GM19467 (cell line): ENCODE data around the gene UMOD.

Experiments used
- ATAC-seq: cut with Tn5 transposase; IDR thresholded peaks from one replicate; pipeline ENCODE4 v1.9.1; 2021; ENCODE audit warnings: mild to moderate bottlenecking, moderate library complexity; ENCODE audit not compliant: unreplicated experiment

Gene UMOD

DNA sequence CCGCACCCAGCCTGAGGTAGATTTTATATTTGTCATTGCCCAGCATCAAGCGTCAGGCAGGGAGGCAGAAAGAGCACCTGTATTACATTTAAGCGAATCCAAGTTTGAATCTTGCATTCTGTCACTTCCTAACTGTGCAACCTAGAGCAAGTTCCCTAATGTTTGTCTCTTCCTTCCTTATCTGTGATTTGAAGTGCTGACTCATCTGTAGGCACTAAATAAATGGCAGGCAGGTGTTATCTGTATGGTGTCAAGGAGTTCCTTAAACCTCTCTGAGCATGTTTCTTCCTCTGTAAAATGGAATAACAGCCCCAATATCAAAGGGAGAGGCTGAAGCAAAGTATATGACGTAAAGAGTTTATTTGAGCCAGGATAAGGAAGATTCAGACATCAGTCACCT lies 49.5 kb downstream of the UMOD start:
- ATAC-seq = no peak

DNA sequence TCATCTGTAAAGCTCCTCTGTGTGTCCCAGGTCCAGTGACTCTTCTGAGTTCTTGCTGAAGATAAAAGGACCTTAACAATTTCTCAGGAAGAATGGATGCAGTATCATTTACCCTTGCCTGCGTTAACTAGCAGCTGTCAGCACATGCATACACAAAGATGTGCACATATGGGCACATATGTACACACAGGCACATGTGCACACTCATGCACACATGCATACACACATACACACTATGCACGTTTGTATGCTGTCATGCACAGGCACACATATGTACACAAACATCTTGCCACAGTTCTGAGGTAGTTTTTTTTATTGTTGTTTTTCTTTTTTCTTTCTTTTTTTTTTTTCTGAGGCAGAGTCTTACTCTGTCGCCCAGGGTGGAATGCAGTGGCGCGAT lies 50.1 kb downstream of the UMOD start:
- ATAC-seq = no peak

DNA sequence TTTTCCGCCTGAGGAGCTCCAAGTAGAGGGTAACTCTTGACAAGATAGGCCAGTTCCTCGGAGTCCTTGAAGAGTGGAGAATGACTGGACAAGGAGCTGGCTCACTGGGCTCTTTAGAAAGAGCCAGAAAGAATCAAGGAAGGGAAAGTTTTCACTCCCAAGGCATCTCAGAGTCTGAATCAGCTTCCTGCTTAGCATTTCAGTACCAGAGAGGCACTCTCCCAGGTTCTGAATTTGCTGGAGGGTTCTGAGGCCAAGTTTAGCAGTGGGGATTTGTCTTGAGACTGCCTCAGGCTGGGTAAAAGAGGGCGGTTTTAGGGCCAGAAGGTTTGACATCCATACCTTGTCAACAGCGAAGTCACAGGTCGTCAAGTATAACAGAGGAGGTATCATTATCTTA lies 50.7 kb downstream of the UMOD start:
- no peak for ATAC-seq

DNA sequence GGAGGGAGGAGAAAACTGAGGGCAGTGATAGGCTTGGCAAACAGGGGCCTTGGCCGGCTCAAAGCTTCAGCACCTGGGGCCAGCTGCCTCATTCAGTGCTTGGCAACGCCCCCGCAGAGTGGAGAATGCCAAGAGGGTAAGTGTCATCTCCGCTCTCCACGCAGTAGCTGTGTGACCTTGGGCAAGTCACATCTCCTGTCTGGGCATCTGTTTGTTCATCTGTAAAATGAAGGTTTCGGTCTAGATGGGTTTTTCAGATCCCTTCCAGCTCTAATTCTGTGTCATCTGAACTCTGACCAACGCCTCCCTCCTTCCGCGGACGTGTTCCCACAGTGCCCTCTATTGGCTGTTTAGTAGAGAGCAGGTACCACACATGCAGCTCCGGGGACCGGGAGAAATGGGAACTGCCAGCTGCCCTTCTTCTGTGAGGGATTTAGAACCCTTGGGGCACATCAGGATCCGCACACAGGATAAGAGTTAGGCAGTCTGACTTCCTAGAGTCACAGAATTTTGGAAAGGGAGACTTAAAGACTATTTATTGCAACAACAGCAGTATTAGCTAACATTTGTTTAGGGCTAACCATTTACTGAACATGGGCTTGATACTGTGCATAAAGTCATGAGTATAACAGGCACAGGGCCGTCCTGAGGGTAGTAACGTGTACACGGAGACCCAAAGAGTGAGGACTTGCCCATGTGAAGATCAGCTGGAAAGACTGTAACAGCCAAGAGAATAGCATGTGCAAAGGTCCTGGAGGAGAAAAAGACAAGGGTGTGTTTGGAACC lies 52.0 kb downstream of the UMOD start:
- peak; percentile 74 for ATAC-seq

DNA sequence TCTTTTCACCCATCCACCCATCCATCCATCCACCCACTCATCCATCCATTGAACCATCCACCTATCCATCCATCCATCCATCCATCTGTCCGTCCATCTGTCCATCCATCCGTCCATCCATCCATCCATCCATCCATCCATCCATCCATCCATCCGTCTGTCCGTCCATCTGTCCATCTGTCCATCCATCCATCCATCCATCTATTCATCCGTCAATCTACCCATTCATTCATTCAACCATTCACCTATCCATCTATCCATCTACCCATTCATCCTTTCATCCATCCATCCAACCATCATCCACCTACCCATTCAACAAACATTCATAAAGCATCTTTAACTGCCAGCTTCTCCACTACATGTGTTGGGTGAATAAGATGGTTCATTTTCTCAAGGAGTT lies 54.1 kb downstream of the UMOD start:
- no peak for ATAC-seq

DNA sequence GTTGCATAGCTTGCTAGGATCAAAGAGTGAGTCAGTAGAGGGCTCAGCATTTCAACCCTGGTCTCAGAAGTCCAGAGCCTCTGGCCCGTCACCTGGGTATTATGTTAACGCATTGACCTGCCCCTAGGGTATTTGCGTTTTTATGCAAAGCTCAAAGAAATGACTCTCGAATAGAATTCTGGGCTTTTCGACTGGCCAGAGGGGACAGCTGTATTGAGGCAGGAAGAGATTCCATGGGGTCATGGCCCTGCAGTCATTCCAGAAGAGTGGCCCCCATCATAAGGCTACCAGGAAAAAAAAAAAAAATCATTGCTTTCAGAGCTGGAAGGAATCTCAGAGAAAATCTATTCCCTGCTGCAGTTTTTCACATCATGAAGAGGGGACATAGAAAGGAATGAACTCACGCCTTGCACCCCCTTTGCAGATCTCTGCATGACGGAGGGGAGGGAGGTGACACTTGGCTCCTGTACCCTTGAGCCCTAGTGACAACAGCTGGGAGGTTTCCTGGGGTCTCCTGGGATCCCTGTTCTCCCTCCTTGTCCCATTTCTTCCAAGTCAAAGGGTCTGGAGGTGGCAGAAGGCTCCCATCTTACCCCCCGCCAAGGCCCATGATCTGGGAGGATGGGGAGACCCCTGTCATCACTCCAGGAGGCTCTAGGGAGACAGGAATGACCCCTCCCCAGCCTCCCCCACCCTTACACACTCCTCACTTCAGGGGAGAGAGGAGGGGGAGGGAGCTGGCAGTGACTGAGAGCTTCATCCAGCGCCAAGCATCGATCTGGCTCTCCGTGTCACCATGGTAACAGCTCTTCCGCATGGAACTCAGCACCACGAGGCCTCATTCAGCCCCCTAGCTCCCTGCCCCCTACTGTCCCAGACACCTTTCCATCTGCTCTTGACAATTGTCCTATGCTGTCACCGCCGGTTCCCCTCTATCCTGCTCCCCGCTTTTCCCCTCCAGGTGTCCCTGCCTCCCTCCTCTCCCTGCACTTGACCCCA lies 61.0 kb downstream of the UMOD start:
- ATAC-seq = no peak

DNA sequence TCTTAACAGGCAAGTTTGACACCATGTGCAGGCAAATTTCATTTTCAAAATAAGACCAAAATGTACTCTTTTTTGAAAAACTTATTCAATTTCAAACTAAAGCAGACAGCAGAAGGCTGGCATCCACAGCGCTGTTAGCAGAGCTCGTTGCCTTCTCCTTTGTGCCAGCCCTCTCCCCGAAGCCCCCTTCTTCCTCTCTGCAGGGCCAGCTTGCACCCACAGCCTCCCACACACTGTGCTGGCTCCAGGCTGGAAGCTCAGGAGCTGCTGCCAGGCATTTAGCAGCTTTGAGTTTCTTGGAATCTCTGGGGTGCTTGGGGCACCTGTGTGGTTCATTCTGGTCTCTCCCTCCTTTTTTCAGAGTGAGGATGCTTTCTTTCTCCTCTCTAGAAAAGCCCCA lies 62.9 kb downstream of the UMOD start:
- ATAC-seq = no peak

DNA sequence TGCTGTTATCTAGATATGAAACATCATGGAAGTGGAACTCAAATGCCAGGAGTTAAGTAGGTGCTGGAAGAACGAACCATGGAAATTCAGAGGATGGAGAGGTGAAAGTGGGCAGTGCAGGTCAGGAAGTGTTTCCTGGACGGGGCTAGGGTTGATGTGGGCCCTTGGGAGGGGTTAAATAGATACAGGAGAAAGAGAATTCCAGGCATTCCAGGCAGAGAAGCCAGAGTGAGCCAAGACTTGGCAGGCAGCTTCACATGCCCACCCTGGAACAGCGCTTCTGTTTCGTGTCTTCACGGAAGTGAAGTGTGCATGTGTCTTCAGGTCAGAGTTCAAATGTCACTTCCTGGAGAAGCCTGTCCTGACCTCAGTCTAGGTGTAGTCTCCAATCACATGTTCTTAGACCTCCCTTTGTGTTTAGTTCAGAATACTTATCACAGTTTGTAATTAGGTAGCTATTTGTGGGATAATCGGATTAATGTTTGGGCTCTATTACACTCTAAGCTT lies 66.5 kb downstream of the UMOD start:
- no peak for ATAC-seq
